HepG2 (cell line): Measurements from ENCODE around the gene CPM. TPM values are rescaled to one million over a fixed set of nuclear protein-coding genes. Genes with fewer than 3 reads are reported as not detected.

Experiments used
- ATAC-seq: fragments of 200-7000 bp; cut with Tn5 transposase; 3 replicates; pipeline ENCODE4 v1.9.1; 2020; ENCODE audit warnings: mild to moderate bottlenecking, moderate library complexity
- BruUV-seq: library from RNA; stranded (reverse); fragments of 400-500 nt; replicated peaks from 2 replicates; lab custom pipeline; 2021; lab: Mats Ljungman, UMichigan
- CTCF ChIA-PET: fragments of 300-600 bp; formaldehyde crosslinking; extraction: SDS; loops from one replicate; lab custom pipeline; 2021; ENCODE audit warnings: low total read pairs, inconsistent platforms, low intra/inter-chr PET ratio; lab: Yijun Ruan, JAX
- POLR2A ChIA-PET: fragments of 350-600 bp; sonication (Branson Sonifier 250); formaldehyde crosslinking; loops from one replicate; lab custom pipeline; 2020; ENCODE audit warnings: antibody characterized with exemption, inconsistent platforms; lab: Yijun Ruan, JAX
- DNase-seq: peaks from one replicate; pipeline ENCODE4 v3.0.0-alpha.2; 2015; ENCODE audit warnings: low spot score
- FAIRE-seq: peaks from 3 replicates; lab custom pipeline; 2011; peaks lifted over from hg19 to GRCh38; lab: Jason Lieb, UNC
- H2AFZ ChIP-seq: one replicate; pipeline ENCODE4 v1.6.1; 2011; ENCODE audit warnings: low read length, inconsistent platforms
- H3K27ac ChIP-seq: fragments of 300-600 bp; 3 replicates; pipeline ENCODE4 v1.8.0; 2011; ENCODE audit warnings: mixed run types, mild to moderate bottlenecking, mixed read lengths, low read length, inconsistent platforms; ENCODE audit not compliant: insufficient read depth; ENCODE audit errors: extremely low read length
- H3K27me3 ChIP-seq, 2 experiments: fragments of 200-600 bp in 1 of 2; 2 replicates in 1 of 2; 3 replicates in 1 of 2; pipeline versions ENCODE4 v1.6.0 to v1.8.0; 2011; ENCODE audit warnings: low read length in 2 of 2, mild to moderate bottlenecking in 2 of 2, moderate library complexity in 2 of 2, inconsistent platforms in 1 of 2; ENCODE audit not compliant: insufficient read depth in 2 of 2, control insufficient read depth in 1 of 2
- H3K36me3 ChIP-seq, 2 experiments: fragments of 200-600 bp in 1 of 2; replicated peaks in 1 of 2; 2 replicates in 1 of 2; 3 replicates in 1 of 2; pipeline versions ENCODE4 v1.5.1 to v1.8.0; 2011; ENCODE audit warnings: low read length in 2 of 2, inconsistent platforms in 1 of 2; ENCODE audit not compliant: insufficient read depth in 2 of 2, control insufficient read depth in 1 of 2
- H3K4me1 ChIP-seq: 2 replicates; pipeline ENCODE4 v1.5.1; 2012; ENCODE audit warnings: low read length, inconsistent platforms; ENCODE audit not compliant: insufficient read depth
- H3K4me2 ChIP-seq: 2 replicates; pipeline ENCODE4 v1.6.0; 2011; ENCODE audit warnings: low read depth, low read length, inconsistent platforms
- H3K4me3 ChIP-seq, 3 experiments: fragments of 200-600 bp in 1 of 3; sonication (generic), shearing (Covaris generic) in 1 of 3; replicated peaks in 1 of 3; 2 replicates each; pipeline ENCODE4 v1.5.1; 2011 to 2016; ENCODE audit warnings: low read length in 3 of 3, inconsistent platforms in 2 of 3, low read depth in 2 of 3, mild to moderate bottlenecking in 2 of 3, control low read depth in 1 of 3, mixed read lengths in 1 of 3; ENCODE audit not compliant: insufficient read depth in 1 of 3
- H3K79me2 ChIP-seq: one replicate; pipeline ENCODE4 v1.6.1; 2011; ENCODE audit warnings: low read length, inconsistent platforms; ENCODE audit not compliant: insufficient read depth
- H3K9ac ChIP-seq: 2 replicates; pipeline ENCODE4 v1.6.0; 2011; ENCODE audit warnings: mild to moderate bottlenecking, low read depth, low read length, inconsistent platforms; ENCODE audit not compliant: insufficient read depth
- H3K9me3 ChIP-seq: 2 replicates; pipeline ENCODE4 v1.5.1; 2012; ENCODE audit warnings: mild to moderate bottlenecking, low read length
- H4K20me1 ChIP-seq: 2 replicates; pipeline ENCODE4 v1.6.0; 2011; ENCODE audit warnings: inconsistent platforms, mild to moderate bottlenecking, low read length, moderate library complexity; ENCODE audit not compliant: insufficient read depth
- MED1 ChIP-seq: sonication (generic); formaldehyde crosslinking; IDR thresholded peaks from 2 replicates; pipeline ENCODE4 v1.4.0; 2020; ENCODE audit warnings: missing genetic modification reagents
- ZKSCAN1 ChIP-seq: fragments of 150-350 bp; IDR thresholded peaks from 2 replicates; pipeline ENCODE4 v1.6.1; 2014; ENCODE audit warnings: low read length
- WGBS: methylation state at CpG from one replicate; pipeline ENCODE4 v1.1.6; 2017; ENCODE audit warnings: low lambda C conversion rate; 5-methylcytosine and 5-hydroxymethylcytosine counted together
- in situ Hi-C: cut with HindIII; loops from 2 replicates; pipeline ENCODE4 v1.10.0; 2017; ENCODE audit warnings: low pct_unique_long_range_greater_than_20kb; ENCODE audit not compliant: extremely low pct_ligation_motif_present
- intact Hi-C: fragments of 100-400 bp; cut with micrococcal nuclease; formaldehyde crosslinking; loops from one replicate; pipeline ENCODE4 v1.10.0; 2022; ENCODE audit not compliant: unreplicated experiment
- polyA plus RNA-seq, 8 experiments: library from polyadenylated mRNA; depleted of rRNA in 3 of 8; stranded (reverse) in 7 of 8; unstranded in 1 of 8; fragments of >200 nt; fragmentation: Illumina TruSeq in 4 of 8; extraction: Trizol in 4 of 8; gene quantifications; 2 replicates each; pipeline versions ENCODE4 v1.2.1 to v1.2.3, GENCODE V29; 2011 to 2016; ENCODE audit warnings: low read depth in 4 of 8, missing spikeins in 1 of 8, mixed read lengths in 1 of 8; ENCODE audit not compliant: insufficient read depth in 1 of 8
- total RNA-seq, 5 experiments: library from RNA; depleted of rRNA; stranded (reverse); fragments of >200 nt; fragmentation: Illumina TruSeq; extraction: Trizol; gene quantifications; 2 replicates each; pipeline ENCODE4 v1.2.3, GENCODE V29; 2016; ENCODE audit warnings: low read depth in 1 of 5
- TF ChIP-seq, protein P1 (sequence below): sonication (generic); formaldehyde crosslinking; IDR thresholded peaks from 2 replicates; pipeline ENCODE4 v1.5.0; 2020; ENCODE audit warnings: mild to moderate bottlenecking, missing genetic modification reagents
- TF ChIP-seq, protein P2 (sequence below): sonication (generic); formaldehyde crosslinking; IDR thresholded peaks from 2 replicates; pipeline ENCODE4 v1.4.0; 2020; ENCODE audit warnings: mild to moderate bottlenecking, missing genetic modification reagents
- TF ChIP-seq, protein P3 (sequence below): sonication (generic); formaldehyde crosslinking; IDR thresholded peaks from 2 replicates; pipeline ENCODE4 v1.5.1; 2020; ENCODE audit warnings: mild to moderate bottlenecking, missing genetic modification reagents

CPM gene
- total and polyA plus RNA-seq, 2 of the 13 experiments (the other 11 are each of a cell fraction or from before 2014, with no cell fraction given): not detected

DNA sequence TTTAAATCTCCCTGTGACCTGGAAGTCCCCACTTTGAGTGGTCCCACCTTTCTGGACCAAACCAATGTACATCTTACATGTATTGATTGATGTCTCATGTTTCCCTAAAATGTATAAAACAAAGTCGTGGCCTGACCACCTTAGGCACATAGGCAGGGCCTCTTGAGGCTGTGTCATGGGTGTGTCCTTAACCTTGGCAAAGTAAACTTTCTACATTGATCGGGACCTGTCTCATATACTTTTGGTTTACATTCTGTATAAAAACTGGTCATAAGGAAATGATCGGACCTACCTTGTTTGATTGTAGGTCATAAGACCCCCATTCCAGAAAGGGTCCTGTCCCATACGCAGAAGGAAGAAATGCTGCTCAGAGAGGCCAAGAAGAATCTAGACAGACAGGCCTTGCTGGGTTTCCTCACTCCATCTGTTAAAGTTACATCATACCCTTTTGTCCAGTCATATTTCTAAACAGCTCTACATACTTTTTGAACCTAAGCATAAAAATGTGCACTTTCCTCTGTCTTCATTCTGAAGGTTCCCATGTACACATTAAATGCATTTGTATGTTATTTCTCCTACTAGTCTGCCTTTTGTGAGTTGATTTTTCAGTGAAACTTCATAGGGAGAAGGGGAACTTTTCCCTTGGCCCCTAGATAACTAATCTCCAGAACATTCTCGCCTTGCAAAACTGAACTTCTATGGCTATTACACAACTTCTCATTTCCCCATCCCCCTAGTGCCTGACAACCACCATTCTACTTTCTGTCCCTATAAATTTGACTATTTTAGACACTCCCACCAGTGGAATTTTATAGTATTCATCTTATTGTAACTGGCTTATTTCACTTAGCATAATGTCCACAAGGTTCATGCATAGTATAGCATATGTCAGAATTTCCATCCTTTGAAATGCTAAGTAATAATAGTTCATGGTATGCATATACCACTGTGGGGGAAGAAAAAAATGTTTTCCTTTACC, 30.2 kb upstream of the CPM start:
- no peak for DNase-seq
- Histone ChIP-seq H3K4me3 (no peak overlapping the region), H3K36me3 (no peaks in the 10 kb centered on the region), H3K79me2 (no peaks in the 10 kb centered on the region), H3K4me2 (no peak overlapping the region), H4K20me1 (no peaks in the 10 kb centered on the region), H3K27me3 (peaks cover 0 to 1% of the 10 kb centered on the region in 2 experiments; a peak in 1 of 5 replicates), H2AFZ (no peak overlapping the region), H3K27ac (no peak overlapping the region), H3K9ac (no peak overlapping the region), H3K9me3 (no peaks in the 10 kb centered on the region), H3K4me1 (no peaks in the 10 kb centered on the region)
- in situ Hi-C loops (no loop called here), intact Hi-C loops (no loop called here)
- WGBS: 54% methylated on average over 5 of the region's 5 CpGs
- TF ChIP-seq, protein P1, sequence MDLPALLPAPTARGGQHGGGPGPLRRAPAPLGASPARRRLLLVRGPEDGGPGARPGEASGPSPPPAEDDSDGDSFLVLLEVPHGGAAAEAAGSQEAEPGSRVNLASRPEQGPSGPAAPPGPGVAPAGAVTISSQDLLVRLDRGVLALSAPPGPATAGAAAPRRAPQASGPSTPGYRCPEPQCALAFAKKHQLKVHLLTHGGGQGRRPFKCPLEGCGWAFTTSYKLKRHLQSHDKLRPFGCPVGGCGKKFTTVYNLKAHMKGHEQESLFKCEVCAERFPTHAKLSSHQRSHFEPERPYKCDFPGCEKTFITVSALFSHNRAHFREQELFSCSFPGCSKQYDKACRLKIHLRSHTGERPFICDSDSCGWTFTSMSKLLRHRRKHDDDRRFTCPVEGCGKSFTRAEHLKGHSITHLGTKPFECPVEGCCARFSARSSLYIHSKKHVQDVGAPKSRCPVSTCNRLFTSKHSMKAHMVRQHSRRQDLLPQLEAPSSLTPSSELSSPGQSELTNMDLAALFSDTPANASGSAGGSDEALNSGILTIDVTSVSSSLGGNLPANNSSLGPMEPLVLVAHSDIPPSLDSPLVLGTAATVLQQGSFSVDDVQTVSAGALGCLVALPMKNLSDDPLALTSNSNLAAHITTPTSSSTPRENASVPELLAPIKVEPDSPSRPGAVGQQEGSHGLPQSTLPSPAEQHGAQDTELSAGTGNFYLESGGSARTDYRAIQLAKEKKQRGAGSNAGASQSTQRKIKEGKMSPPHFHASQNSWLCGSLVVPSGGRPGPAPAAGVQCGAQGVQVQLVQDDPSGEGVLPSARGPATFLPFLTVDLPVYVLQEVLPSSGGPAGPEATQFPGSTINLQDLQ: no peak
- no peak for TF ChIP-seq MED1 (CRISPR knock-in tag)
- TF ChIP-seq, protein P2, sequence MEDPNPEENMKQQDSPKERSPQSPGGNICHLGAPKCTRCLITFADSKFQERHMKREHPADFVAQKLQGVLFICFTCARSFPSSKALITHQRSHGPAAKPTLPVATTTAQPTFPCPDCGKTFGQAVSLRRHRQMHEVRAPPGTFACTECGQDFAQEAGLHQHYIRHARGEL: no peak
- TF ChIP-seq, protein P3, sequence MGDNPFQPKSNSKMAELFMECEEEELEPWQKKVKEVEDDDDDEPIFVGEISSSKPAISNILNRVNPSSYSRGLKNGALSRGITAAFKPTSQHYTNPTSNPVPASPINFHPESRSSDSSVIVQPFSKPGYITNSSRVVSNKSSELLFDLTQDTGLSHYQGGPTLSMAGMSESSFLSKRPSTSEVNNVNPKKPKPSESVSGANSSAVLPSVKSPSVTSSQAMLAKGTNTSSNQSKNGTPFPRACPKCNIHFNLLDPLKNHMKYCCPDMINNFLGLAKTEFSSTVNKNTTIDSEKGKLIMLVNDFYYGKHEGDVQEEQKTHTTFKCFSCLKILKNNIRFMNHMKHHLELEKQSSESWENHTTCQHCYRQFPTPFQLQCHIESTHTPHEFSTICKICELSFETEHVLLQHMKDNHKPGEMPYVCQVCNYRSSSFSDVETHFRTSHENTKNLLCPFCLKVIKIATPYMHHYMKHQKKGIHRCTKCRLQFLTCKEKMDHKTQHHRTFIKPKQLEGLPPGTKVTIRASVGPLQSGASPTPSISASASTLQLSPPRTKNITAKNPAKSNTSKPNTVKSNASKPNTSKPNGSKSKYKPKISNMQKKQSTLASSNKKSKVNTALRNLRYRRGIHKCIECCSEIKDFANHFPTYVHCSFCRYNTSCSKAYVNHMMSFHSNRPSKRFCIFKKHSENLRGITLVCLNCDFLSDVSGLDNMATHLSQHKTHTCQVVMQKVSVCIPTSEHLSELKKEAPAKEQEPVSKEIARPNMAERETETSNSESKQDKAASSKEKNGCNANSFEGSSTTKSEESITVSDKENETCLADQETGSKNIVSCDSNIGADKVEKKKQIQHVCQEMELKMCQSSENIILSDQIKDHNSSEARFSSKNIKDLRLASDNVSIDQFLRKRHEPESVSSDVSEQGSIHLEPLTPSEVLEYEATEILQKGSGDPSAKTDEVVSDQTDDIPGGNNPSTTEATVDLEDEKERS (CRISPR knock-in tag): no peak
- no peak for TF ChIP-seq ZKSCAN1
- ChIA-PET POLR2A (no interaction called here), CTCF (no interaction called here)
- no peak for ATAC-seq
- BruUV-seq: no TSS peak
- FAIRE-seq: no peak
